IMR-90 (cell line): Measurements from ENCODE around the gene CD72. TPM values are rescaled to one million over a fixed set of nuclear protein-coding genes. Genes with fewer than 3 reads are reported as not detected.

Source experiments
- ATAC-seq: fragments of 200-7000 bp; cut with Tn5 transposase; 2 replicates; pipeline ENCODE4 v1.9.1; 2020; ENCODE audit warnings: low read depth, mild to moderate bottlenecking, moderate library complexity
- BruUV-seq: library from RNA; stranded (reverse); fragments of 400-500 nt; replicated peaks from 2 replicates; lab custom pipeline; 2021; lab: Mats Ljungman, UMichigan
- CTCF ChIA-PET: fragments of 300-600 bp; formaldehyde crosslinking; extraction: SDS; loops from one replicate; lab custom pipeline; 2021; ENCODE audit warnings: antibody characterized with exemption; lab: Yijun Ruan, JAX
- POLR2A ChIA-PET: fragments of 300-600 bp; sonication (Branson Sonifier 250); formaldehyde crosslinking; loops from one replicate; lab custom pipeline; 2022; ENCODE audit warnings: antibody characterized with exemption; ENCODE audit not compliant: unreplicated experiment; lab: Charles Lee
- DNase-seq: peaks from one replicate; pipeline ENCODE4 v3.0.0; 2013
- H2AFZ ChIP-seq: replicated peaks from 2 replicates; pipeline ENCODE3; 2013; ENCODE audit warnings: low read length, mild to moderate bottlenecking; ENCODE audit not compliant: poor library complexity
- H2AK5ac ChIP-seq: 2 replicates; pipeline ENCODE4 v1.6.1; 2013; ENCODE audit warnings: low read depth, low read length, inconsistent platforms
- H2AK9ac ChIP-seq: replicated peaks from 2 replicates; pipeline ENCODE3; 2013; ENCODE audit warnings: mild to moderate bottlenecking, low read depth, low read length, moderate library complexity; ENCODE audit not compliant: poor library complexity
- H2BK120ac ChIP-seq: 2 replicates; pipeline ENCODE4 v1.6.1; 2013; ENCODE audit warnings: low read depth, low read length, inconsistent platforms
- H2BK15ac ChIP-seq: 3 replicates; pipeline ENCODE4 v1.6.1; 2013; ENCODE audit warnings: low read depth, low read length, inconsistent platforms
- H2BK20ac ChIP-seq: 2 replicates; pipeline ENCODE4 v1.6.1; 2013; ENCODE audit warnings: low read depth, mild to moderate bottlenecking, inconsistent platforms, low read length, moderate library complexity
- H2BK5ac ChIP-seq: 2 replicates; pipeline ENCODE4 v1.6.1; 2013; ENCODE audit warnings: mild to moderate bottlenecking, low read depth, low read length, inconsistent platforms; ENCODE audit not compliant: poor library complexity, severe bottlenecking
- H3K14ac ChIP-seq: replicated peaks from 2 replicates; pipeline ENCODE4 v1.6.1; 2013; ENCODE audit warnings: low read depth, low read length, inconsistent platforms
- H3K18ac ChIP-seq: 2 replicates; pipeline ENCODE4 v1.6.1; 2013; ENCODE audit warnings: low read depth, low read length, control low read depth
- H3K23ac ChIP-seq: 2 replicates; pipeline ENCODE4 v1.6.1; 2013; ENCODE audit warnings: low read depth, low read length, inconsistent platforms
- H3K27ac ChIP-seq: 2 replicates; pipeline ENCODE4 v1.5.1; 2013; ENCODE audit warnings: mild to moderate bottlenecking, control low read depth, low read length; ENCODE audit not compliant: insufficient read depth
- H3K27me3 ChIP-seq: 2 replicates; pipeline ENCODE4 v1.6.1; 2013; ENCODE audit warnings: low read length; ENCODE audit not compliant: control insufficient read depth, insufficient read depth
- H3K36me3 ChIP-seq: 2 replicates; pipeline ENCODE4 v1.6.1; 2013; ENCODE audit warnings: low read length, mixed read lengths; ENCODE audit not compliant: control insufficient read depth, insufficient read depth
- H3K4ac ChIP-seq: 2 replicates; pipeline ENCODE4 v1.6.1; 2013; ENCODE audit warnings: low read depth, low read length, inconsistent platforms
- H3K4me1 ChIP-seq: 2 replicates; pipeline ENCODE4 v1.6.1; 2013; ENCODE audit warnings: low read length, mixed read lengths; ENCODE audit not compliant: control insufficient read depth, insufficient read depth
- H3K4me2 ChIP-seq: 2 replicates; pipeline ENCODE4 v1.6.1; 2013; ENCODE audit warnings: low read depth, mild to moderate bottlenecking, control low read depth, low read length, moderate library complexity
- H3K4me3 ChIP-seq: 2 replicates; pipeline ENCODE4 v1.5.1; 2013; ENCODE audit warnings: low read depth, mild to moderate bottlenecking, control low read depth, low read length, moderate library complexity; ENCODE audit not compliant: insufficient read depth
- H3K56ac ChIP-seq: 2 replicates; pipeline ENCODE4 v1.6.1; 2013; ENCODE audit warnings: low read length, inconsistent platforms; ENCODE audit not compliant: insufficient read depth; ENCODE audit errors: extremely low read depth
- H3K79me1 ChIP-seq, 2 experiments: 2 replicates each; pipeline ENCODE4 v1.6.1; 2013; ENCODE audit warnings: low read length in 2 of 2, inconsistent platforms in 1 of 2, low read depth in 1 of 2
- H3K9ac ChIP-seq: 2 replicates; pipeline ENCODE4 v1.6.1; 2013; ENCODE audit warnings: low read depth, low read length, control low read depth
- H3K9me1 ChIP-seq: 2 replicates; pipeline ENCODE4 v1.6.1; 2013; ENCODE audit warnings: low read length, inconsistent platforms; ENCODE audit not compliant: insufficient read depth
- H3K9me3 ChIP-seq: 2 replicates; pipeline ENCODE4 v1.6.1; 2013; ENCODE audit warnings: low read length; ENCODE audit not compliant: control insufficient read depth, insufficient read depth
- H4K20me1 ChIP-seq: 2 replicates; pipeline ENCODE4 v1.6.1; 2013; ENCODE audit warnings: low read length, inconsistent platforms; ENCODE audit not compliant: insufficient read depth
- H4K5ac ChIP-seq: 2 replicates; pipeline ENCODE4 v1.6.1; 2013; ENCODE audit warnings: mild to moderate bottlenecking, low read depth, low read length, control low read depth
- H4K8ac ChIP-seq, 2 experiments: 2 replicates each; pipeline ENCODE4 v1.6.1; 2013; ENCODE audit warnings: low read depth in 2 of 2, low read length in 2 of 2, control low read depth in 1 of 2, inconsistent platforms in 1 of 2
- H4K91ac ChIP-seq: 2 replicates; pipeline ENCODE4 v1.6.1; 2013; ENCODE audit warnings: low read depth, low read length, inconsistent platforms; ENCODE audit not compliant: insufficient read depth
- BHLHE40 ChIP-seq: fragments of 150-350 bp; IDR thresholded peaks from 2 replicates; pipeline ENCODE4 v1.6.1; 2016; ENCODE audit warnings: mild to moderate bottlenecking, low read depth, low read length
- CEBPB ChIP-seq: IDR thresholded peaks from 2 replicates; pipeline ENCODE4 v1.6.1; 2012; ENCODE audit warnings: low read depth, low read length, improper control_type of control experiment
- CTCF ChIP-seq: conservative IDR thresholded peaks from 2 replicates; pipeline ENCODE4 v1.5.1; 2012; ENCODE audit warnings: mild to moderate bottlenecking, low read depth, low read length, improper control_type of control experiment
- ELK1 ChIP-seq: fragments of 150-350 bp; IDR thresholded peaks from 2 replicates; pipeline ENCODE4 v1.6.1; 2016; ENCODE audit warnings: low read depth, mild to moderate bottlenecking, low read length, moderate library complexity, borderline replicate concordance
- FOS ChIP-seq: fragments of 150-350 bp; IDR thresholded peaks from 2 replicates; pipeline ENCODE4 v1.6.1; 2016; ENCODE audit warnings: low read depth, low read length
- MXI1 ChIP-seq: IDR thresholded peaks from 2 replicates; pipeline ENCODE4 v1.6.1; 2012; ENCODE audit warnings: low read depth, mild to moderate bottlenecking, low read length, moderate library complexity, borderline replicate concordance
- POLR2A ChIP-seq: IDR thresholded peaks from 2 replicates; pipeline ENCODE4 v1.6.1; 2012; ENCODE audit warnings: mild to moderate bottlenecking, low read depth, low read length
- RAD21 ChIP-seq: IDR thresholded peaks from 2 replicates; pipeline ENCODE4 v1.6.1; 2012; ENCODE audit warnings: low read length, improper control_type of control experiment
- RCOR1 ChIP-seq: IDR thresholded peaks from 2 replicates; pipeline ENCODE4 v1.6.1; 2012; ENCODE audit warnings: mild to moderate bottlenecking, low read length, improper control_type of control experiment; ENCODE audit not compliant: insufficient replicate concordance
- SMC3 ChIP-seq: fragments of 150-350 bp; IDR thresholded peaks from 2 replicates; pipeline ENCODE4 v1.6.1; 2016; ENCODE audit warnings: low read depth, mild to moderate bottlenecking, antibody characterized with exemption, low read length, moderate library complexity
- WGBS, 2 experiments: methylation state at CpG; one replicate each; pipeline versions ENCODE4 v1.1.5 to v1.1.7; 2013; ENCODE audit warnings: missing lambda C conversion rate in 2 of 2; ENCODE audit not compliant: insufficient read length in 1 of 2; ENCODE audit errors: extremely low coverage in 2 of 2; 5-methylcytosine and 5-hydroxymethylcytosine counted together
- dilution Hi-C: fragments of 300-500 bp; cut with HindIII; formaldehyde crosslinking; loops from one replicate; pipeline ENCODE4 v1.14.3; 2018; ENCODE audit warnings: low sequenced_read_pairs; ENCODE audit not compliant: unreplicated experiment
- in situ Hi-C: fragments of 300-500 bp; cut with MboI; formaldehyde crosslinking; loops from 3 replicates; pipeline ENCODE4 v1.14.3; 2019; ENCODE audit warnings: low sequenced_read_pairs, inconsistent platforms, mixed read lengths
- intact Hi-C: fragments of 100-400 bp; cut with micrococcal nuclease; formaldehyde crosslinking; loops from 2 replicates; pipeline ENCODE4 v1.10.0; 2022
- polyA plus RNA-seq, 3 experiments: library from polyadenylated mRNA; depleted of rRNA; stranded (reverse); fragments of >200 nt; gene quantifications; 2 replicates each; pipeline ENCODE4 v1.2.3, GENCODE V29; 2012; ENCODE audit warnings: low replicate concordance in 1 of 3
- total RNA-seq: library from RNA; depleted of rRNA; stranded (reverse); fragments of >200 nt; gene quantifications from 2 replicates; pipeline ENCODE4 v1.2.3, GENCODE V29; 2012
- TF ChIP-seq, protein P1 (sequence below): fragments of 150-350 bp; IDR thresholded peaks from 2 replicates; pipeline ENCODE4 v1.6.1; 2017; ENCODE audit warnings: mild to moderate bottlenecking, antibody characterized with exemption, low read length, low read depth

CD72 gene
- total and polyA plus RNA-seq, 2 of the 4 experiments (the other 2 are of a cell fraction), result 0.36 to 0.58 TPM

DNA sequence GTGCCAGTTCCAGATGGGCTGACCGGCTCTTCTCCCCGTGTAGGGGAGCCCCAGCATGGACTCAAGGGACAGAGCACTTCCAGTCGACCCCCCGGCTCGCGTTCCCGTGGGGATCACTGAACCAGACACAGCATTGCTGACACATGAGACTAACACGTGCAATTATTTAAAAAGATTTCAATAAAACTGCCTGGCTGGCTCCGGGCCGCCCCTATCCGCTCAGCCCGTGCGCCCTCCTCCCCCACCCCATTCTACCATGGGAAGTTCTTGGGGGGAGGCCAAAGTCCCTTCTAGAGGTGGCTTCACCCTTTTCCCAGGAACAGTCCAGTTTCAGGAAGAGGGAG, 8.4 kb downstream of the CD72 start:
- no peak overlapping the region for H2AK5ac ChIP-seq
- TF ChIP-seq BHLHE40, result no peak
- no peak for TF ChIP-seq ELK1
- TF ChIP-seq RAD21, result no peak
- TF ChIP-seq, protein P1, sequence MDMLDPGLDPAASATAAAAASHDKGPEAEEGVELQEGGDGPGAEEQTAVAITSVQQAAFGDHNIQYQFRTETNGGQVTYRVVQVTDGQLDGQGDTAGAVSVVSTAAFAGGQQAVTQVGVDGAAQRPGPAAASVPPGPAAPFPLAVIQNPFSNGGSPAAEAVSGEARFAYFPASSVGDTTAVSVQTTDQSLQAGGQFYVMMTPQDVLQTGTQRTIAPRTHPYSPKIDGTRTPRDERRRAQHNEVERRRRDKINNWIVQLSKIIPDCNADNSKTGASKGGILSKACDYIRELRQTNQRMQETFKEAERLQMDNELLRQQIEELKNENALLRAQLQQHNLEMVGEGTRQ, result no peak
- no peak for TF ChIP-seq MXI1
- no peak for TF ChIP-seq SMC3
- TF ChIP-seq POLR2A, result no peak
- TF ChIP-seq FOS, result no peak
- TF ChIP-seq CTCF, result no peak
- no peak for TF ChIP-seq CEBPB
- TF ChIP-seq RCOR1, result no peak
- H3K9me3 ChIP-seq, result no peaks in the 10 kb centered on the region
- no peak overlapping the region for H4K8ac ChIP-seq
- peaks cover 2% of the 10 kb centered on the region for H3K4me1 ChIP-seq
- H3K4ac ChIP-seq, result no peak overlapping the region
- H3K9ac ChIP-seq, result no peak overlapping the region
- dilution Hi-C loops, result no loop called here
- H3K14ac ChIP-seq, result no peak overlapping the region
- H4K5ac ChIP-seq, result no peak overlapping the region
- intact Hi-C loops, result loop anchor here (10.0 kb wide), 1 partner anchor 75 kb away; the partner anchor contains the start of gene TPM2
- H3K79me1 ChIP-seq, result peaks cover 7 to 25% of the 10 kb centered on the region in 2 experiments; a peak in 3 of 4 replicates
- H3K4me2 ChIP-seq, result no peak overlapping the region
- no peak overlapping the region for H2BK120ac ChIP-seq
- no peak overlapping the region for H3K4me3 ChIP-seq
- in situ Hi-C loops, result no loop called here
- CTCF ChIA-PET, result no interaction called here
- H4K91ac ChIP-seq, result no peak overlapping the region
- no TSS peak for BruUV-seq
- no peak overlapping the region for H2BK5ac ChIP-seq
- no peak overlapping the region for H3K18ac ChIP-seq
- WGBS, 2 experiments, result 100% methylated on average over 1 of the region's 13 CpGs; no CpG with 5 or more reads in 1 of the 2 experiments
- no peak overlapping the region for H2AFZ ChIP-seq
- ATAC-seq (no peak), DNase-seq (no peak)
- no peak overlapping the region for H2BK15ac ChIP-seq
- H4K20me1 ChIP-seq, result peaks cover 8% of the 10 kb centered on the region; the same call in 1 of the 2 replicates
- H3K23ac ChIP-seq, result no peak overlapping the region
- no peak overlapping the region for H3K56ac ChIP-seq
- peaks cover 6% of the 10 kb centered on the region; the same call in 1 of the 2 replicates for H3K9me1 ChIP-seq
- H2BK20ac ChIP-seq, result no peak overlapping the region
- H3K36me3 ChIP-seq, result peaks cover 27% of the 10 kb centered on the region
- POLR2A ChIA-PET, result no interaction called here
- no peak overlapping the region for H2AK9ac ChIP-seq
- peaks cover 12% of the 10 kb centered on the region for H3K27me3 ChIP-seq
- no peak overlapping the region for H3K27ac ChIP-seq
